ENCODE data around the gene APC.

DNA sequence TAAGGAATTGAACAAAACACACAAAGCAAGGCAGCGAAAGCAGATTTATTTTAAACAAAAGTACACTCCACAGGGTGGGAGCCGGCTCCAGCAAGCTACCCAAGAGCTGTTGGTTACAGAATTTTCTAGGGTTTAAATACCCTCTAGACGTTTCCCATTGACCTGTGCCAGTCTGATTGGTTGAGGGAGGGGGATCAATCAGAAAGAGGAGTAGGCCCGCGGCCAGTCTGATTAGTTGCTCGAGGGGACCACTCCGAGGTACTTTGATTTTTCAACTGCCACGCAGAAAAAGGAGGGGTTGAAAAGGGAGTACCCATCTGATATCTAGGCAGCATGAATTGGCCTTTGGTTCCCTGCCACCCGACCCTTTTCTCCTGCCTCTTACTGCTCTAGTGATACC is 124.4 kb downstream of the APC start:
- no peak for TF ChIP-seq SP1 (IDR thresholded peaks at IDR 0.05)
- TF ChIP-seq FOXM1 (IDR thresholded peaks at IDR 0.05; ENCODE audit: borderline replicate concordance) = no peak
- no peak for TF ChIP-seq FOXK2 (IDR thresholded peaks at IDR 0.05)
- TF ChIP-seq SUZ12 (IDR thresholded peaks at IDR 0.05) = no peak
- no peak for TF ChIP-seq FOXA1 (IDR thresholded peaks at IDR 0.05)
- TF ChIP-seq ARNT (IDR thresholded peaks at IDR 0.05) = no peak
- TF ChIP-seq LEF1 (IDR thresholded peaks at IDR 0.05; ENCODE audit: borderline replicate concordance) = no peak
- TF ChIP-seq BHLHE40 (IDR thresholded peaks at IDR 0.05; ENCODE audit: borderline replicate concordance) = no peak
- TF ChIP-seq TARDBP (IDR thresholded peaks at IDR 0.05) = no peak
- no peak for TF ChIP-seq NFRKB (IDR thresholded peaks at IDR 0.05)
- no peak for TF ChIP-seq HDGF (IDR thresholded peaks at IDR 0.05; ENCODE audit: borderline replicate concordance)
- TF ChIP-seq ELF4 (IDR thresholded peaks at IDR 0.05) = no peak
- no peak for TF ChIP-seq L3MBTL2 (conservative IDR thresholded peaks at IDR 0.05)
- TF ChIP-seq ZNF384 (IDR thresholded peaks at IDR 0.05) = no peak

Measured in HEK293T (cell line).